Astrocyte (in vitro differentiated cells and primary cell): ENCODE data around the gene CCS. TPM values are rescaled to one million over a fixed set of nuclear protein-coding genes. Genes with fewer than 3 reads are reported as not detected.
"Not testable (repeated sequence)": the region's sequence is repeated elsewhere in the genome, so short reads cannot be mapped to it uniquely, and the experiment has no call there.

Source experiments
- DNase-seq: peaks from one replicate; pipeline ENCODE4 v3.0.0-alpha.2; 2010; ENCODE audit warnings: low read depth
- FAIRE-seq: peaks from 2 replicates; lab custom pipeline; 2011; peaks lifted over from hg19 to GRCh38; lab: Jason Lieb, UNC
- H2AFZ ChIP-seq: 2 replicates; pipeline ENCODE4 v1.6.0; 2012; ENCODE audit warnings: low read depth, low read length, inconsistent platforms
- H3K27ac ChIP-seq: 2 replicates; pipeline ENCODE4 v1.5.1; 2011; ENCODE audit warnings: low read depth, low read length, inconsistent platforms
- H3K27me3 ChIP-seq: 2 replicates; pipeline ENCODE4 v1.6.0; 2011; ENCODE audit warnings: low read length, inconsistent platforms; ENCODE audit not compliant: insufficient read depth
- H3K36me3 ChIP-seq: 2 replicates; pipeline ENCODE4 v1.5.1; 2011; ENCODE audit warnings: low read length, inconsistent platforms; ENCODE audit not compliant: insufficient read depth
- H3K4me1 ChIP-seq: 2 replicates; pipeline ENCODE4 v1.5.1; 2011; ENCODE audit warnings: low read length, inconsistent platforms; ENCODE audit not compliant: insufficient read depth
- H3K4me2 ChIP-seq: 2 replicates; pipeline ENCODE4 v1.6.0; 2012; ENCODE audit warnings: low read length, inconsistent platforms
- H3K4me3 ChIP-seq: 2 replicates; pipeline ENCODE4 v1.5.1; 2011; ENCODE audit warnings: low read depth, mild to moderate bottlenecking, low read length, inconsistent platforms; ENCODE audit not compliant: insufficient read depth
- H3K79me2 ChIP-seq: 2 replicates; pipeline ENCODE4 v1.6.0; 2012; ENCODE audit warnings: mild to moderate bottlenecking, low read length, inconsistent platforms; ENCODE audit not compliant: insufficient read depth
- H3K9ac ChIP-seq: 2 replicates; pipeline ENCODE4 v1.6.0; 2012; ENCODE audit warnings: mild to moderate bottlenecking, low read length, inconsistent platforms
- H3K9me3 ChIP-seq: 2 replicates; pipeline ENCODE4 v1.5.1; 2012; ENCODE audit warnings: low read depth, mild to moderate bottlenecking, low read length, inconsistent platforms; ENCODE audit not compliant: insufficient read depth
- H4K20me1 ChIP-seq: 2 replicates; pipeline ENCODE4 v1.6.0; 2012; ENCODE audit warnings: low read length, inconsistent platforms; ENCODE audit not compliant: insufficient read depth
- H3K27ac Mint-ChIP-seq: one replicate; pipeline ENCODE4 v1.8.0; 2021; ENCODE audit warnings: mild to moderate bottlenecking, mixed read lengths; ENCODE audit not compliant: unreplicated experiment
- H3K27me3 Mint-ChIP-seq: one replicate; pipeline ENCODE4 v1.8.0; 2021; ENCODE audit warnings: low read depth, mixed read lengths; ENCODE audit not compliant: unreplicated experiment
- H3K36me3 Mint-ChIP-seq: one replicate; pipeline ENCODE4 v1.8.0; 2021; ENCODE audit warnings: low read depth, mixed read lengths; ENCODE audit not compliant: unreplicated experiment
- H3K4me1 Mint-ChIP-seq: one replicate; pipeline ENCODE4 v1.8.0; 2021; ENCODE audit warnings: low read depth, mixed read lengths; ENCODE audit not compliant: unreplicated experiment
- H3K4me3 Mint-ChIP-seq: one replicate; pipeline ENCODE4 v1.8.0; 2021; ENCODE audit warnings: mild to moderate bottlenecking, moderate library complexity, mixed read lengths; ENCODE audit not compliant: unreplicated experiment
- H3K9me3 Mint-ChIP-seq: one replicate; pipeline ENCODE4 v1.8.0; 2021; ENCODE audit warnings: mild to moderate bottlenecking, mixed read lengths; ENCODE audit not compliant: unreplicated experiment
- EZH2 ChIP-seq: IDR thresholded peaks from 2 replicates; pipeline ENCODE4 v1.6.1; 2012; ENCODE audit warnings: mild to moderate bottlenecking, low read length, inconsistent platforms; ENCODE audit not compliant: insufficient read depth
- total RNA-seq: library from RNA; stranded (reverse); gene quantifications from 2 replicates; pipeline ENCODE4 v1.2.1, GENCODE V29; 2021
- TF ChIP-seq, protein P1 (sequence below): IDR thresholded peaks from 2 replicates; pipeline ENCODE4 v1.5.1; 2011; ENCODE audit warnings: low read depth, mild to moderate bottlenecking, inconsistent platforms, low read length, moderate library complexity; ENCODE audit not compliant: insufficient read depth

CCS gene
- total RNA-seq, 1 donor from 2014 or later, result 23.2 TPM

DNA sequence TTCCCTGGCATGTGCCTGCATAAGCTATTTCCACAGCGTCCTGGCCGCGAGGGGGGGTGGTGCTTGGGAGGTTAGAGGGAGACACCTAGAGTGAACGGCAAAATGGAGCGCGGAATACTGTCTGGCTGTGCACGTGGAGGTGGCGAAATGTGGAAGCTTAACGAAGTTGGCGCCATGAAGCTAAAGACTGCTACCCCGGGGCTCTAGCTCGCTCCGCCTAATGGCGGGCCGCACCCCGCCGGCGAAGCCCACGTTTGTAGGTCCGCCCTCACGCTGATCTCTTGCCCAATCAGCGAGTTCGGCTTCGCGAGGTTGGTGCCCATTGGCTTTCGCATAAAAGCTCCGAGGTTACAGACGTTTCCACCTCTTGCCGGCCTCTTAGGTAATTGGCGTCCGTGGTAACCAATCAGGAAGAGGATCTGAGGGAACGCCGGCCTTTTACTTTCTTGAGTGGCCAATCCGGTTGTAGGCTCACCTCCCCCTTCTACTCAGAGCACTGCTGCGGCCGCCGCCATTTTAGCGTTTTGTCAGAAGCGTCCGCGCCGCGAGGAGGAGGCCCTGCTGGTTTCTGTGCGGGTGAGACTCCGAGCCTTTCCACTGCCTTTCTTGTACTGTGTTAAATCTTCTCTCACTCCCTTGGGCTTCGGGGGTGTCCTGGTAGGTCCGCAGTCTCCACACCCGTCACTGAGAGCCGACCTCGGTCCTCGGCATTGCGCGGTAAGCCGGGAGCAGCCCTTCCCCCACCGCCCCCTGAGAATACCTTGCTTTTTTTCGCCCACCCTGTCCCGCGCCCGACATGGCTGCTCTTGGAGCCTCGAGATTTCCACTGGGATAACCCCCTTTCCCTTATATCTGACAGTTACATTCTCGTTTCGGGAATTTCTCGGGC lies 45.4 kb downstream of the CCS start, which contains the start of gene RBM4:
Gene RBM4, plus strand, starts transcription at position 527 of the 889 bp plus-strand sequence. CDS start 1,009 bp downstream, outside the sequence.
- Mint-ChIP-seq H3K27ac (peak within 1 kb of the TSS; percentile 98), H3K36me3 (peaks cover 24% of the 10 kb centered on the region), H3K4me3 (peak within 1 kb of the TSS; percentile 99), H3K4me1 (peaks cover 28% of the 10 kb centered on the region), H3K27me3 (no peaks in the 10 kb centered on the region), H3K9me3 (no peaks in the 10 kb centered on the region)
- H3K27me3 ChIP-seq, result no peaks in the 10 kb centered on the region
- H3K79me2 ChIP-seq, result peaks cover 95% of the 10 kb centered on the region
- no peak for TF ChIP-seq EZH2
- TF ChIP-seq, protein P1, sequence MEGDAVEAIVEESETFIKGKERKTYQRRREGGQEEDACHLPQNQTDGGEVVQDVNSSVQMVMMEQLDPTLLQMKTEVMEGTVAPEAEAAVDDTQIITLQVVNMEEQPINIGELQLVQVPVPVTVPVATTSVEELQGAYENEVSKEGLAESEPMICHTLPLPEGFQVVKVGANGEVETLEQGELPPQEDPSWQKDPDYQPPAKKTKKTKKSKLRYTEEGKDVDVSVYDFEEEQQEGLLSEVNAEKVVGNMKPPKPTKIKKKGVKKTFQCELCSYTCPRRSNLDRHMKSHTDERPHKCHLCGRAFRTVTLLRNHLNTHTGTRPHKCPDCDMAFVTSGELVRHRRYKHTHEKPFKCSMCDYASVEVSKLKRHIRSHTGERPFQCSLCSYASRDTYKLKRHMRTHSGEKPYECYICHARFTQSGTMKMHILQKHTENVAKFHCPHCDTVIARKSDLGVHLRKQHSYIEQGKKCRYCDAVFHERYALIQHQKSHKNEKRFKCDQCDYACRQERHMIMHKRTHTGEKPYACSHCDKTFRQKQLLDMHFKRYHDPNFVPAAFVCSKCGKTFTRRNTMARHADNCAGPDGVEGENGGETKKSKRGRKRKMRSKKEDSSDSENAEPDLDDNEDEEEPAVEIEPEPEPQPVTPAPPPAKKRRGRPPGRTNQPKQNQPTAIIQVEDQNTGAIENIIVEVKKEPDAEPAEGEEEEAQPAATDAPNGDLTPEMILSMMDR, result no peak
- H3K9ac ChIP-seq, result peak within 1 kb of the TSS; percentile 92
- peak within 1 kb of the TSS; percentile 88 for H3K27ac ChIP-seq
- H3K4me1 ChIP-seq, result peaks cover 42% of the 10 kb centered on the region
- peaks cover 79% of the 10 kb centered on the region for H4K20me1 ChIP-seq
- H2AFZ ChIP-seq, result peak within 1 kb of the TSS; percentile 44
- H3K36me3 ChIP-seq, result peaks cover 31% of the 10 kb centered on the region
- no peak for FAIRE-seq
- peak; percentile 100 for DNase-seq
- H3K4me2 ChIP-seq, result peak within 1 kb of the TSS; percentile 96
- H3K9me3 ChIP-seq, result no peaks in the 10 kb centered on the region
- peak within 1 kb of the TSS; percentile 89 for H3K4me3 ChIP-seq

DNA sequence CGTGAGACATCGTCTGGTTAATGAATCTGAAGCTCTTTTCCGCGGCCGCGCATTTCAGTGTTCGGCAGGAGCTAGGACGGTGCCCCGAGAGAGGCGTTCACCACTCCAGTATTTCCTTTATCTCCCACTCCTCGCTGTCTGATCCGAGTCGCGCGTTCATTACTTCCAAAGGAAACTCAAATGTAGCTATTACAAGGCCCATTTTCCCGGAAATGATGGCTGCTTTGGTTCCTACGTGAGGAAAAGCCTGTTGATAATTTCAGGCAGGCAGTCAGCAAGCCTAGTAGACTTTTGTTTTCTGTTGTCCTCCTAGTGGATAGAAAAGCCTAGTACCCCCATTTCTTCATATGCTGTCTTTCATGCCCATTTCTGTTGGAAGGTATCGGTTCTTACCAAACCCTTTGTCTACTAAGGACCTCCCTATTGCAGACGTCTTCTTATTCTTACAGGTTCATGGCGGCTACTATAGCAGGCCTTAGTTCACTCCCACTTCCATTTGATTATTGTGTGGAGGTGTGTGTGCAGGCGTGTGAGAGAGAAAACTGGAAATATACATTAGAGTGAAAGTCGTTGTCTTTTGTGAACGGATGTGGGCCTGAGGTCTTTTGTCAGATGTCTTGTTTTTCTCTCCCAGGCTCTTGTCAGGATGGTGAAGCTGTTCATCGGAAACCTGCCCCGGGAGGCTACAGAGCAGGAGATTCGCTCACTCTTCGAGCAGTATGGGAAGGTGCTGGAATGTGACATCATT lies 46.3 kb downstream of the CCS start:
- Histone ChIP-seq H3K4me3 (peak overlapping the region; percentile 89), H4K20me1 (peaks cover 82% of the 10 kb centered on the region), H3K79me2 (peaks cover 95% of the 10 kb centered on the region), H3K4me1 (peaks cover 48% of the 10 kb centered on the region), H3K4me2 (peak overlapping the region; percentile 96), H3K27me3 (no peaks in the 10 kb centered on the region), H3K9ac (peak overlapping the region; percentile 92), H3K27ac (peak overlapping the region; percentile 88), H3K36me3 (peaks cover 38% of the 10 kb centered on the region), H2AFZ (no peak overlapping the region), H3K9me3 (no peaks in the 10 kb centered on the region)
- TF ChIP-seq, protein P1, result peak; percentile 11
- TF ChIP-seq EZH2, result no peak
- Mint-ChIP-seq H3K36me3 (peaks cover 26% of the 10 kb centered on the region), H3K27me3 (no peaks in the 10 kb centered on the region), H3K9me3 (no peaks in the 10 kb centered on the region), H3K27ac (peak overlapping the region; percentile 98), H3K4me1 (peaks cover 33% of the 10 kb centered on the region), H3K4me3 (peak overlapping the region; percentile 99)
- DNase-seq (peak; percentile 22), FAIRE-seq (no peak)

DNA sequence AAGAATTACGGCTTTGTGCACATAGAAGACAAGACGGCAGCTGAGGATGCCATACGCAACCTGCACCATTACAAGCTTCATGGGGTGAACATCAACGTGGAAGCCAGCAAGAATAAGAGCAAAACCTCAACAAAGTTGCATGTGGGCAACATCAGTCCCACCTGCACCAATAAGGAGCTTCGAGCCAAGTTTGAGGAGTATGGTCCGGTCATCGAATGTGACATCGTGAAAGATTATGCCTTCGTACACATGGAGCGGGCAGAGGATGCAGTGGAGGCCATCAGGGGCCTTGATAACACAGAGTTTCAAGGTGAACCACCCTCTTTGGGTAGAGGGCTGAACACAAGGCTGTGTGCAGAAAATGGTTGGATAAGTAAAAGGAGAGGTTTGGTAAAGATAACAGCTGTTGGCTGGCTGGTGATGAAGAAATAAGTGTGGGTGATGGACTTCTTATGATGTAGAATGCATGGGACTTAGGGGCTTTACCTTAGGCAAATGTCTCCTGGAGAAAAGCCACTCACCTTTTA lies 46.9 kb downstream of the CCS start:
- Histone ChIP-seq H3K36me3 (peaks cover 42% of the 10 kb centered on the region), H3K79me2 (peaks cover 95% of the 10 kb centered on the region), H3K4me3 (peak overlapping the region; percentile 89), H3K9ac (peak overlapping the region; percentile 92), H4K20me1 (peaks cover 83% of the 10 kb centered on the region), H3K4me1 (peaks cover 48% of the 10 kb centered on the region), H3K27ac (peak overlapping the region; percentile 88), H3K4me2 (peak overlapping the region; percentile 96)
- H3K4me1 Mint-ChIP-seq, result peaks cover 39% of the 10 kb centered on the region
- H3K27me3 ChIP-seq, FAIRE-seq, H3K27me3 Mint-ChIP-seq, DNase-seq, H3K9me3 Mint-ChIP-seq, H2AFZ ChIP-seq, H3K9me3 ChIP-seq: not testable (repeated sequence)
- peaks cover 22% of the 10 kb centered on the region for H3K36me3 Mint-ChIP-seq
- H3K4me3 Mint-ChIP-seq, result peak overlapping the region; percentile 99
- H3K27ac Mint-ChIP-seq, result peak overlapping the region; percentile 15
